HEK293 (cell line): ENCODE data around the gene WNT7B.

Experiments
- CTCF ChIA-PET: fragments of 350-600 bp; formaldehyde crosslinking; extraction: SDS; loops from one replicate; lab custom pipeline; 2021; ENCODE audit warnings: antibody characterized with exemption; lab: Yijun Ruan, JAX
- POLR2A ChIA-PET: fragments of 300-600 bp; formaldehyde crosslinking; extraction: SDS; loops from one replicate; lab custom pipeline; 2020; ENCODE audit warnings: antibody characterized with exemption, inconsistent platforms; lab: Yijun Ruan, JAX
- H3K27ac ChIP-seq: fragments of 200-500 bp; sonication (Bioruptor generic); 2 replicates; pipeline ENCODE4 v1.5.1; 2014; ENCODE audit warnings: low read depth, low read length, control low read depth, inconsistent platforms; ENCODE audit errors: extremely low read depth
- H3K36me3 ChIP-seq, 2 experiments: fragments of 200-500 bp in 1 of 2; sonication (Bioruptor generic) in 1 of 2; 1 replicate in 1 of 2; 2 replicates in 1 of 2; pipeline ENCODE4 v1.5.1; 2014 to 2017; ENCODE audit warnings: inconsistent platforms in 2 of 2, low read length in 2 of 2; ENCODE audit not compliant: control insufficient read depth in 2 of 2, insufficient read depth in 1 of 2
- H3K4me1 ChIP-seq: fragments of 200-500 bp; sonication (Bioruptor generic); 2 replicates; pipeline ENCODE4 v1.5.1; 2014; ENCODE audit warnings: mild to moderate bottlenecking, low read length, inconsistent platforms; ENCODE audit not compliant: control insufficient read depth, insufficient read depth
- H3K4me3 ChIP-seq: 2 replicates; pipeline ENCODE4 v1.5.1; 2011; ENCODE audit warnings: low read depth, mild to moderate bottlenecking, control low read depth, low read length, moderate library complexity
- H3K9me3 ChIP-seq: fragments of 200-500 bp; sonication (Bioruptor generic); 2 replicates; pipeline ENCODE4 v1.5.1; 2014; ENCODE audit warnings: low read depth, low read length, inconsistent platforms; ENCODE audit not compliant: control insufficient read depth, insufficient read depth
- KLF7 ChIP-seq: fragments of 450-650 bp; formaldehyde crosslinking; IDR thresholded peaks from 2 replicates; pipeline ENCODE4 v1.5.1; 2016; ENCODE audit warnings: missing biosample characterization, missing genetic modification characterization, borderline replicate concordance
- WT1 ChIP-seq: fragments of 450-650 bp; formaldehyde crosslinking; IDR thresholded peaks from 2 replicates; pipeline ENCODE4 v1.5.1; 2016; ENCODE audit warnings: missing biosample characterization, missing genetic modification characterization
- ZBTB17 ChIP-seq: fragments of 450-650 bp; formaldehyde crosslinking; IDR thresholded peaks from 2 replicates; pipeline ENCODE4 v1.5.1; 2016; ENCODE audit warnings: missing biosample characterization, missing genetic modification characterization
- ZBTB7A ChIP-seq: fragments of 450-650 bp; formaldehyde crosslinking; IDR thresholded peaks from 2 replicates; pipeline ENCODE4 v1.5.1; 2016; ENCODE audit warnings: low read depth, missing biosample characterization, missing genetic modification characterization
- ZNF169 ChIP-seq: fragments of 450-650 bp; formaldehyde crosslinking; IDR thresholded peaks from 2 replicates; pipeline ENCODE4 v1.5.1; 2016; ENCODE audit warnings: missing biosample characterization, missing genetic modification characterization
- ZNF600 ChIP-seq: fragments of 450-650 bp; formaldehyde crosslinking; IDR thresholded peaks from 2 replicates; pipeline ENCODE4 v1.5.1; 2016; ENCODE audit warnings: missing biosample characterization, missing genetic modification characterization
- ZSCAN30 ChIP-seq: fragments of 450-650 bp; IDR thresholded peaks from 2 replicates; pipeline ENCODE4 v1.5.1; 2018; ENCODE audit warnings: missing biosample characterization, mild to moderate bottlenecking, missing genetic modification characterization, moderate library complexity
- TF ChIP-seq, protein P1 (sequence below): fragments of 450-650 bp; formaldehyde crosslinking; IDR thresholded peaks from 2 replicates; pipeline ENCODE4 v1.5.1; 2016; ENCODE audit warnings: missing biosample characterization, missing genetic modification characterization
- TF ChIP-seq, protein P2 (sequence below): fragments of 450-650 bp; formaldehyde crosslinking; IDR thresholded peaks from 2 replicates; pipeline ENCODE4 v1.5.1; 2016; ENCODE audit warnings: missing biosample characterization, missing genetic modification characterization
- TF ChIP-seq, protein P3 (sequence below): sonication (generic); formaldehyde crosslinking; IDR thresholded peaks from 2 replicates; pipeline ENCODE4 v1.8.1; 2022; ENCODE audit warnings: mild to moderate bottlenecking, moderate library complexity, missing genetic modification reagents
- TF ChIP-seq, protein P4 (sequence below): fragments of 450-650 bp; formaldehyde crosslinking; IDR thresholded peaks from 2 replicates; pipeline ENCODE4 v1.5.1; 2017; ENCODE audit warnings: missing biosample characterization, missing genetic modification characterization
- TF ChIP-seq, protein P5 (sequence below): fragments of 450-650 bp; formaldehyde crosslinking; IDR thresholded peaks from 2 replicates; pipeline ENCODE4 v1.5.1; 2016; ENCODE audit warnings: missing biosample characterization, missing genetic modification characterization

WNT7B gene

DNA sequence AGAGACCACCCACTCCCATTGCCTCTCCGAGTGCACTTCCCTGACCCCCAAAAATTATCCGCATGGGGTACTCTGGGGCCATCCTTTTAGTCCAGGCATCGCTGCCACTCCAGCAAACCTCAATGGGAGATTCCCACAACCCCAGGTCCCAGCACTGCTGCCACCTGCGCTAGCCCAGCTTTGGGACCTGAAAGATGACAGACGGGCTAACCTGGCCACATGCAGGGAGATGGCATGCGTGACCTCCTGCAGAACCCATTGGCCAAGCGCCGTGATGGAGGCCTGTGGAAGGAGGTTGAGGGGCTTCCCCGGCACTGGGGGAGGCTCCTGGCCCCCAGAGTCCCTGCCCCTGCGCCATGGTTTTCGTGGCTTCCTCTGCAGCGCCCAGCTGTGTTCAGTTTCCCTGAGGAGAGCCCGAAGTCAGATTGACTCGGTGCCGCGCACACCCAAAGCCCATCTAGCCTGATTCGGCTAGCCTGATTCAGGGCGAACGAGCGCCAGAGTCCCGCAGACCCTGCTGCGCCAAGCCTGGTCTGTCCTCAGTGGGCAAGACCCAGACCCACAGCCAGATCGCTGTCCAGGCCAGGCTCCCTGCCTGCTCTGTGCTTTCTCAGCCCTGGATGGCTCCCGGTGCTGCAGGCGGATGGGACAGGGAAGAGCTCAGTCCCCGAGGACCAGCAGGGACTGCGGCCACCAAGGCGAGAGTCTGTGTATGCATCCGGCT lies 751 bp upstream of the WNT7B start:
- TF ChIP-seq, protein P1, sequence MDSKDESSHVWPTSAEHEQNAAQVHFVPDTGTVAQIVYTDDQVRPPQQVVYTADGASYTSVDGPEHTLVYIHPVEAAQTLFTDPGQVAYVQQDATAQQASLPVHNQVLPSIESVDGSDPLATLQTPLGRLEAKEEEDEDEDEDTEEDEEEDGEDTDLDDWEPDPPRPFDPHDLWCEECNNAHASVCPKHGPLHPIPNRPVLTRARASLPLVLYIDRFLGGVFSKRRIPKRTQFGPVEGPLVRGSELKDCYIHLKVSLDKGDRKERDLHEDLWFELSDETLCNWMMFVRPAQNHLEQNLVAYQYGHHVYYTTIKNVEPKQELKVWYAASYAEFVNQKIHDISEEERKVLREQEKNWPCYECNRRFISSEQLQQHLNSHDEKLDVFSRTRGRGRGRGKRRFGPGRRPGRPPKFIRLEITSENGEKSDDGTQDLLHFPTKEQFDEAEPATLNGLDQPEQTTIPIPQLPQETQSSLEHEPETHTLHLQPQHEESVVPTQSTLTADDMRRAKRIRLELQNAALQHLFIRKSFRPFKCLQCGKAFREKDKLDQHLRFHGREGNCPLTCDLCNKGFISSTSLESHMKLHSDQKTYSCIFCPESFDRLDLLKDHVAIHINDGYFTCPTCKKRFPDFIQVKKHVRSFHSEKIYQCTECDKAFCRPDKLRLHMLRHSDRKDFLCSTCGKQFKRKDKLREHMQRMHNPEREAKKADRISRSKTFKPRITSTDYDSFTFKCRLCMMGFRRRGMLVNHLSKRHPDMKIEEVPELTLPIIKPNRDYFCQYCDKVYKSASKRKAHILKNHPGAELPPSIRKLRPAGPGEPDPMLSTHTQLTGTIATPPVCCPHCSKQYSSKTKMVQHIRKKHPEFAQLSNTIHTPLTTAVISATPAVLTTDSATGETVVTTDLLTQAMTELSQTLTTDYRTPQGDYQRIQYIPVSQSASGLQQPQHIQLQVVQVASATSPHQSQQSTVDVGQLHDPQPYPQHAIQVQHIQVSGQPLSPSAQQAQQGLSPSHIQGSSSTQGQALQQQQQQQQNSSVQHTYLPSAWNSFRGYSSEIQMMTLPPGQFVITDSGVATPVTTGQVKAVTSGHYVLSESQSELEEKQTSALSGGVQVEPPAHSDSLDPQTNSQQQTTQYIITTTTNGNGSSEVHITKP (tag by site-specific recombination): 0 out of 2 replicates have a peak, but pooled peaks have one; percentile 13
- TF ChIP-seq, protein P2, sequence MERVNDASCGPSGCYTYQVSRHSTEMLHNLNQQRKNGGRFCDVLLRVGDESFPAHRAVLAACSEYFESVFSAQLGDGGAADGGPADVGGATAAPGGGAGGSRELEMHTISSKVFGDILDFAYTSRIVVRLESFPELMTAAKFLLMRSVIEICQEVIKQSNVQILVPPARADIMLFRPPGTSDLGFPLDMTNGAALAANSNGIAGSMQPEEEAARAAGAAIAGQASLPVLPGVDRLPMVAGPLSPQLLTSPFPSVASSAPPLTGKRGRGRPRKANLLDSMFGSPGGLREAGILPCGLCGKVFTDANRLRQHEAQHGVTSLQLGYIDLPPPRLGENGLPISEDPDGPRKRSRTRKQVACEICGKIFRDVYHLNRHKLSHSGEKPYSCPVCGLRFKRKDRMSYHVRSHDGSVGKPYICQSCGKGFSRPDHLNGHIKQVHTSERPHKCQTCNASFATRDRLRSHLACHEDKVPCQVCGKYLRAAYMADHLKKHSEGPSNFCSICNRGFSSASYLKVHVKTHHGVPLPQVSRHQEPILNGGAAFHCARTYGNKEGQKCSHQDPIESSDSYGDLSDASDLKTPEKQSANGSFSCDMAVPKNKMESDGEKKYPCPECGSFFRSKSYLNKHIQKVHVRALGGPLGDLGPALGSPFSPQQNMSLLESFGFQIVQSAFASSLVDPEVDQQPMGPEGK (tag by site-specific recombination): 0 out of 2 replicates have a peak, but pooled peaks have one; percentile 14
- no peak for TF ChIP-seq KLF7 (tag by site-specific recombination)
- TF ChIP-seq, protein P3, sequence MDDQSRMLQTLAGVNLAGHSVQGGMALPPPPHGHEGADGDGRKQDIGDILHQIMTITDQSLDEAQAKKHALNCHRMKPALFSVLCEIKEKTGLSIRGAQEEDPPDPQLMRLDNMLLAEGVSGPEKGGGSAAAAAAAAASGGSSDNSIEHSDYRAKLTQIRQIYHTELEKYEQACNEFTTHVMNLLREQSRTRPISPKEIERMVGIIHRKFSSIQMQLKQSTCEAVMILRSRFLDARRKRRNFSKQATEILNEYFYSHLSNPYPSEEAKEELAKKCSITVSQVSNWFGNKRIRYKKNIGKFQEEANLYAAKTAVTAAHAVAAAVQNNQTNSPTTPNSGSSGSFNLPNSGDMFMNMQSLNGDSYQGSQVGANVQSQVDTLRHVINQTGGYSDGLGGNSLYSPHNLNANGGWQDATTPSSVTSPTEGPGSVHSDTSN (CRISPR knock-in tag): peak; percentile 66; the same call in 1 of the 2 replicates
- TF ChIP-seq, protein P4, sequence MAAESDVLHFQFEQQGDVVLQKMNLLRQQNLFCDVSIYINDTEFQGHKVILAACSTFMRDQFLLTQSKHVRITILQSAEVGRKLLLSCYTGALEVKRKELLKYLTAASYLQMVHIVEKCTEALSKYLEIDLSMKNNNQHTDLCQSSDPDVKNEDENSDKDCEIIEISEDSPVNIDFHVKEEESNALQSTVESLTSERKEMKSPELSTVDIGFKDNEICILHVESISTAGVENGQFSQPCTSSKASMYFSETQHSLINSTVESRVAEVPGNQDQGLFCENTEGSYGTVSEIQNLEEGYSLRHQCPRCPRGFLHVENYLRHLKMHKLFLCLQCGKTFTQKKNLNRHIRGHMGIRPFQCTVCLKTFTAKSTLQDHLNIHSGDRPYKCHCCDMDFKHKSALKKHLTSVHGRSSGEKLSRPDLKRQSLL: 0 out of 2 replicates have a peak, but pooled peaks have one; percentile 9
- TF ChIP-seq, protein P5, sequence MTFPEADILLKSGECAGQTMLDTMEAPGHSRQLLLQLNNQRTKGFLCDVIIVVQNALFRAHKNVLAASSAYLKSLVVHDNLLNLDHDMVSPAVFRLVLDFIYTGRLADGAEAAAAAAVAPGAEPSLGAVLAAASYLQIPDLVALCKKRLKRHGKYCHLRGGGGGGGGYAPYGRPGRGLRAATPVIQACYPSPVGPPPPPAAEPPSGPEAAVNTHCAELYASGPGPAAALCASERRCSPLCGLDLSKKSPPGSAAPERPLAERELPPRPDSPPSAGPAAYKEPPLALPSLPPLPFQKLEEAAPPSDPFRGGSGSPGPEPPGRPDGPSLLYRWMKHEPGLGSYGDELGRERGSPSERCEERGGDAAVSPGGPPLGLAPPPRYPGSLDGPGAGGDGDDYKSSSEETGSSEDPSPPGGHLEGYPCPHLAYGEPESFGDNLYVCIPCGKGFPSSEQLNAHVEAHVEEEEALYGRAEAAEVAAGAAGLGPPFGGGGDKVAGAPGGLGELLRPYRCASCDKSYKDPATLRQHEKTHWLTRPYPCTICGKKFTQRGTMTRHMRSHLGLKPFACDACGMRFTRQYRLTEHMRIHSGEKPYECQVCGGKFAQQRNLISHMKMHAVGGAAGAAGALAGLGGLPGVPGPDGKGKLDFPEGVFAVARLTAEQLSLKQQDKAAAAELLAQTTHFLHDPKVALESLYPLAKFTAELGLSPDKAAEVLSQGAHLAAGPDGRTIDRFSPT: 0 out of 2 replicates have a peak, but pooled peaks have one; percentile 24
- TF ChIP-seq ZSCAN30 (tag by site-specific recombination): peak; percentile 56; the same call in 1 of the 2 replicates
- peak; percentile 80; the same call in 1 of the 2 replicates for TF ChIP-seq ZNF600 (tag by site-specific recombination)
- TF ChIP-seq ZBTB17 (tag by site-specific recombination): peak; percentile 90
- TF ChIP-seq ZBTB7A (tag by site-specific recombination): 0 out of 2 replicates have a peak, but pooled peaks have one; percentile 13
- TF ChIP-seq ZNF169 (tag by site-specific recombination): no peak
- no peak for TF ChIP-seq WT1 (tag by site-specific recombination)
- Histone ChIP-seq H3K9me3 (no peaks in the 10 kb centered on the region), H3K4me1 (peaks cover 4% of the 10 kb centered on the region), H3K36me3 (no peaks in the 10 kb centered on the region), H3K4me3 (no peak overlapping the region; the same call in 1 of the 2 replicates), H3K27ac (no peak overlapping the region)
- ChIA-PET CTCF (interaction anchor here (0.6 to 1.7 kb wide), 11 partner anchors 44 to 424 kb away, joined by 3 to 5 read pairs (median 4); partner anchors contain the start of gene ATXN10), POLR2A (interaction anchor here (0.6 kb wide), 3 partner anchors 142 to 658 kb away, joined by 3 to 4 read pairs (median 4); no protein-coding TSS in a partner anchor)
